ENCODE measurements around the gene HSD17B14. TPM values are rescaled to one million over a fixed set of nuclear protein-coding genes. Genes with fewer than 3 reads are reported as not detected.

HSD17B14 gene
- total RNA-seq, 2 donors from 2014 or later: 5.6 to 6.6 TPM

- intact Hi-C loops (cut with DNase I): loop anchor here (1.0 to 10.0 kb wide), 4 partner anchors 49 to 193 kb away; partner anchors contain the start of genes CA11 (in 1 of the 2) and NTN5 (in 1 of the 2)
- DNase-seq (ENCODE audit: low spot score): no peak
Observed at GRCh38 chr19:48837687-48838086, 1.4 kb upstream of the HSD17B14 start.

- intact Hi-C loops (cut with DNase I): loop anchor here (10.0 kb wide), 3 partner anchors 162 to 192 kb away; partner anchors contain the start of genes CA11 (in 1 of the 2) and NTN5 (in 1 of the 2)
- peak; percentile 92 for DNase-seq (ENCODE audit: low spot score)
Observed at GRCh38 chr19:48837051-48837524, 797 bp upstream of the HSD17B14 start.

- DNase-seq (ENCODE audit: low spot score): peak; percentile 96
- intact Hi-C loops (cut with DNase I): loop anchor here (2.0 to 10.0 kb wide), 4 partner anchors 49 to 191 kb away; partner anchors contain the start of genes CA11 (in 1 of the 2) and NTN5 (in 1 of the 2)
Observed at GRCh38 chr19:48835734-48836088, 580 bp downstream of the HSD17B14 start.

- intact Hi-C loops (cut with DNase I): loop anchor here (2.0 to 10.0 kb wide), 4 partner anchors 47 to 189 kb away; partner anchors contain the start of genes CA11 (in 1 of the 2) and NTN5 (in 1 of the 2)
Observed at GRCh38 chr19:48833977-48834376, 2.3 kb downstream of the HSD17B14 start.

DNA sequence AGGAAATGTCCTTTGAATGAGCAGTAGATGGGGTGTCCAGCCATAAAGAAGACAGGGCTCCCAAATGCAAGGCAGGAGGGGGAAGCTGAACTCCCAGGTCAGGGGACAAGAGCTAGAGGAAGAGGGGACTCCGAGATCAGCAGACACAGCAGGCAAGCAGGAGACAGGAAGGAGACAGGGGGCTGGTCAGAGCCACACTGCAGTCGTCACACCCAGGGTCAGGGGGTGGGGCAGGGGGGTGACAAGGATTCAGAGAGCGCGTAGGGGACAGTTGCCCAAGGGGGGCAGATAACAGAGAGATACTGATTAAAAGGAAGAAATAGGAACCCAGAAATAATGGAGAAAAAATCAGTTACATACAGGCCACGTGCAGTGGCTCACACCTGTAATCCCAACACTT is 3.2 kb downstream of the HSD17B14 start:
- no peak for DNase-seq (ENCODE audit: low spot score)
- intact Hi-C loops (cut with DNase I): loop anchor here (10.0 kb wide), 3 partner anchors 158 to 188 kb away; partner anchors contain the start of genes CA11 (in 1 of the 2) and NTN5 (in 1 of the 2)

More at GRCh38 chr19:48833977-48834376, 2.3 kb downstream of the HSD17B14 start:
- no peak for DNase-seq (ENCODE audit: low spot score)

- intact Hi-C loops (cut with DNase I): loop anchor here (10.0 kb wide), 3 partner anchors 156 to 186 kb away; partner anchors contain the start of genes CA11 (in 1 of the 2) and NTN5 (in 1 of the 2)
- DNase-seq (ENCODE audit: low spot score): no peak
Observed at GRCh38 chr19:48830965-48831364, 5.3 kb downstream of the HSD17B14 start.

- intact Hi-C loops (cut with DNase I): loop anchor here (10.0 kb wide), 3 partner anchors 155 to 185 kb away; partner anchors contain the start of genes CA11 (in 1 of the 2) and NTN5 (in 1 of the 2)
- no peak for DNase-seq (ENCODE audit: low spot score)
Observed at GRCh38 chr19:48830088-48830487, 6.2 kb downstream of the HSD17B14 start.

DNA sequence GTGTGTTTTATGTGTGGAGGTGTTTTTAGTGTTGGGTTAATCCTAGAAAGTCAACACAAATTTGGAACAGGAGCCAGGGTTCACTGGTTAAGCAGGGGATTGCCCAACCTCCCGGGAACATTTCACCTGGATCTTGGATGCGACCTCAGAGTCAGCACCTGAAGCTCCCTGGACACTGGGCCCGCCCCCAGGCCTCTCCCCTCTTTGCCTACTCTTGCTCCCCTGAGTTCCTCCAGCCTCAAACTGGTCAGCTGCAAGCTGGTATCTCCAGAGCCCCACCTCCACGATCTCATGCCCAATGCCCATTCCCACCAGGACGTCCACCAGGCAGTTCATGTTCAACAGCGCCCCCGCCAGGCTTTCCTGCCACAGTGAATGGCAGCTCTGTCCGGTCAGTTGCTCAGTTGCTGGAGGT is 9.7 kb downstream of the HSD17B14 start:
- DNase-seq (ENCODE audit: low spot score): no peak
- intact Hi-C loops (cut with DNase I): no loop called here

GRCh38 chr19:48822514-48822913 is 13.8 kb downstream of the HSD17B14 start:
- intact Hi-C loops (cut with DNase I): no loop called here
- no peak for DNase-seq (ENCODE audit: low spot score)

DNA sequence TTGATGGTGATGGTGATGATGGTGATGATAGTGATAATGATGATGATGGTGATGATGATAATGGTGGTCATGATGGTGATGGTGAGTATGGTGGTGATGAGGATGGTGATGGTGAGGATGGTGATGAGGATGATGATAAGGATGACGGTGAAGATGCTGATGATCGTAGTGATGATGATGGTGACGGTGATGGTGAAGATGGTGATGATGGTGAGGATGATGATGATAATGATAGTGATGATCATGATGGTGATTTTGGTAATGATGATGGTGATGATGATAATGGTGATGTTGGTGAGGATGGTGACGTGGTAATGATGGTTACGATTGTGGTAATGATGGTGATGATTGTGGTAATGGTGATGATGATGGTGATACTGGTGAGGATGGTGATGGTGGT is 14.7 kb downstream of the HSD17B14 start:
- intact Hi-C loops (cut with DNase I): no loop called here
- no peak for DNase-seq (ENCODE audit: low spot score)

GRCh38 chr19:48819366-48819816 is 16.9 kb downstream of the HSD17B14 start:
- intact Hi-C loops (cut with DNase I): no loop called here
- peak; percentile 95 for DNase-seq (ENCODE audit: low spot score)

- intact Hi-C loops (cut with DNase I): no loop called here
- DNase-seq (ENCODE audit: low spot score): no peak
Observed at GRCh38 chr19:48818234-48818820, 18.0 kb downstream of the HSD17B14 start.

DNA sequence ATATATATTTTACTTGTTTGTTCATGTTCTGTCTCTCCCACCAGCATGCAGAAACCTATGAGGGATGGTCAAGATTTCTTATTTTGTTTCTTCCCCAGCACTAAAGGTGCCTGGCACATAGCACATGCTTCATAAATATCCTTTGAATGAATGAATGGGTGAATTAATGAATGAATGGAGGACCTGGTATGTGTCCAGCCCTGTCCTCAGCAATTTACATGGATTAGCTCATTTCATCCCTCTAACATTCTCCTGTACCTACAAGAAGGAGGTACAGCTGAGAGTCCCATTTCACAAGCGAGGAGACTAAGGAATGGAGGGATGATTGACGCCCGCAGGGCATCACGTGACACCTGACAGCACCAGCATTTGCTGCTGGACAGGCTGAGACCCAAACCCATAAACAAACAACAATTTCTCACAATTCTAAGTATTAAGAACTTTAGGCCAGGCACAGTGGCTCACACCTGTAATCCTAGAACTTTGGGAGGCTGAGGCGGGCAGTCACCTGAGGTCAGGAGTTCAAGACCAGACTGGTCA is 18.6 kb downstream of the HSD17B14 start:
- DNase-seq (ENCODE audit: low spot score): no peak
- intact Hi-C loops (cut with DNase I): no loop called here

- intact Hi-C loops (cut with DNase I): no loop called here
- DNase-seq (ENCODE audit: low spot score): no peak
Observed at GRCh38 chr19:48815870-48816501, 20.3 kb downstream of the HSD17B14 start.

GRCh38 chr19:48814895-48815294 is 21.4 kb downstream of the HSD17B14 start:
- intact Hi-C loops (cut with DNase I): no loop called here
- no peak for DNase-seq (ENCODE audit: low spot score)

DNA sequence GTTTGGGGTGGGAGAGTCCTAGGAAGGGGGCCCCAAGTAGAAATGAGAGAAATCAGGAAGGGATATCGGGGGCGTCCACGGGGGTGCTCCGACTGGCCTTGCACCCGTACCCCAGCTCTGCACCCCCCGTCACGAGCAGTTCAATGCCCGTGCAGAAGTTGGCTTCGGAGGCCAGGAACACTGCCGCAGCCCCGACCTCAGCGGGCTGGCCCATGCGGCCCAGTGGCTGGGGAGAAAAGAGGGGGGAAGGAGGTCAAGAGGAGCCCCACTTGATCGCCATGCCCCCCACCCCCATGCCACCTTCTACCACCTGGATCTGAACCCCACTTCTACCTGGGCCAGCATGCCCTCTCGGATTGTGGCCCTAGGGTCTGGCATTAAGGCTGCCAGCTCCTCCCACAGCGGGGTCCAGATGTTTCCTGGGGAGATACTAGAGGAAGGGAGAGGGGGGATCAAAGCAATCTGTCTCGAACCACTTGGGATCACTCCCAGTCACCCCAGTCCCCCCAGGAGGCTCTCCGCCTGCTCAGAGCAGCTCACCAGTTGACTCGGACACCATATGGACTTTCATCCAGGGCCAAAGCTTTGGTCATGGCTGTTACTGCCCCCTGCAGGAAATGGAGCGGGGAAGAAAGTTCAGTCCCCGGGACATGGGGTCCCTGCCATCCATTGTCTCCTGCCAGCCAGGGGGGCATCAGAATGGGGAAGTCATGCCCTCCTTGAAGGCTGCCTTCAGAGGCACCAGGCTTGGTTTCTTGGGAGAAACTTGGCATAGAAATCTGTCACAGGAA is 23.0 kb downstream of the HSD17B14 start:
- DNase-seq (ENCODE audit: low spot score): no peak
- intact Hi-C loops (cut with DNase I): no loop called here

- DNase-seq (ENCODE audit: low spot score): peak; percentile 91
- intact Hi-C loops (cut with DNase I): no loop called here
Observed at GRCh38 chr19:48812094-48812929, 24.0 kb downstream of the HSD17B14 start.

- intact Hi-C loops (cut with DNase I): no loop called here
- no peak for DNase-seq (ENCODE audit: low spot score)
Observed at GRCh38 chr19:48810151-48810550, 26.1 kb downstream of the HSD17B14 start.

Data from posterior vena cava (tissue), 2 donors.